ENCODE results near the gene FAAP100.

DNA sequence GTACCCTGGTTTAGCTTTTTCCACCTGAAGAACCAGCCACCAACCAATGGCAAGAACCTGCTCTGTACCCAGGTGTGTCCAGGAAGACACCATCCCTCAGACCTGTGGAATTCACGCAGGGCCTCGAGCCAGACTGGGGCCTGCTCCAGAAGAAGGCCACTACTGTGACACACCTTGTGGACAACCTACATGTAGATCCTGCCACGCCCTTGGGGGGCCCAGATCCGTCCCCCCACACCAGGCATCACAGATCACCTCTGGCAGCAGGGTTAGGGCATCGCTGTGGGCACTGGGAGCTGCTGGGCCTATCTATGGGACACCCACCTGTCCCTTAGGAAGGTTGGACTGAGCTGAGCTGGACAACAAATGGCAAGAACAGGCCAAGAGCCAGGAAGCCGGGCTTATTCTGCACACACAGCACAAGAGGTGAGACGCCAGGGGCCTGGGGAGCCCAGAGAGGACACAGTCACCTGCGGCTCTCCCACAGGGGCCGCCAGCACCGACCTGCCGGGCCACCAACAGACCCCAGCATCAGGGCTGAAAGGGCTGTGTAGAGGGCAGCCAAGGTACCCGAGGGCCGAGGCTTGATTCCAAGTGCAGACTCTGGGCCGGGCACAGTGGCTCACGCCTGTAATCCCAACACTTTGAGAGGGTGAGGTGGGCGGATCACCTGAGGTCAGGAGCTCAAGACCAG, 7.7 kb downstream of the FAAP100 start:
- TF ChIP-seq GATA3 (IDR thresholded peaks at IDR 0.05; ENCODE audit: low read depth, low read length) (no peak), GATA2 (IDR thresholded peaks at IDR 0.05; ENCODE audit: low read depth, low read length) (no peak)
